ENCODE results near the gene DYNLT2.

GRCh38 chr6:169738204-169738975, 13.0 kb downstream of the DYNLT2 start:
- TF ChIP-seq, protein P1, sequence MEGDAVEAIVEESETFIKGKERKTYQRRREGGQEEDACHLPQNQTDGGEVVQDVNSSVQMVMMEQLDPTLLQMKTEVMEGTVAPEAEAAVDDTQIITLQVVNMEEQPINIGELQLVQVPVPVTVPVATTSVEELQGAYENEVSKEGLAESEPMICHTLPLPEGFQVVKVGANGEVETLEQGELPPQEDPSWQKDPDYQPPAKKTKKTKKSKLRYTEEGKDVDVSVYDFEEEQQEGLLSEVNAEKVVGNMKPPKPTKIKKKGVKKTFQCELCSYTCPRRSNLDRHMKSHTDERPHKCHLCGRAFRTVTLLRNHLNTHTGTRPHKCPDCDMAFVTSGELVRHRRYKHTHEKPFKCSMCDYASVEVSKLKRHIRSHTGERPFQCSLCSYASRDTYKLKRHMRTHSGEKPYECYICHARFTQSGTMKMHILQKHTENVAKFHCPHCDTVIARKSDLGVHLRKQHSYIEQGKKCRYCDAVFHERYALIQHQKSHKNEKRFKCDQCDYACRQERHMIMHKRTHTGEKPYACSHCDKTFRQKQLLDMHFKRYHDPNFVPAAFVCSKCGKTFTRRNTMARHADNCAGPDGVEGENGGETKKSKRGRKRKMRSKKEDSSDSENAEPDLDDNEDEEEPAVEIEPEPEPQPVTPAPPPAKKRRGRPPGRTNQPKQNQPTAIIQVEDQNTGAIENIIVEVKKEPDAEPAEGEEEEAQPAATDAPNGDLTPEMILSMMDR (IDR thresholded peaks at IDR 0.05; ENCODE audit: poor library complexity): no peak
- TF ChIP-seq EZH2 (IDR thresholded peaks at IDR 0.05; ENCODE audit: borderline replicate concordance) (no peak), EZH2phosphoT487 (IDR thresholded peaks at IDR 0.05; ENCODE audit: low read depth, severe bottlenecking, unreplicated experiment) (no peak)

Data from hepatocyte (in vitro differentiated cells).